CMK (cell line): ENCODE measurements around the gene KCTD21.
"Not testable (repeated sequence)": the region's sequence is repeated elsewhere in the genome, so short reads cannot be mapped to it uniquely, and the experiment has no call there.

Experiments used
- DNase-seq: peaks from one replicate; pipeline ENCODE4 v3.0.0-alpha.2; 2010; ENCODE audit warnings: low read depth

KCTD21 gene, protein sequence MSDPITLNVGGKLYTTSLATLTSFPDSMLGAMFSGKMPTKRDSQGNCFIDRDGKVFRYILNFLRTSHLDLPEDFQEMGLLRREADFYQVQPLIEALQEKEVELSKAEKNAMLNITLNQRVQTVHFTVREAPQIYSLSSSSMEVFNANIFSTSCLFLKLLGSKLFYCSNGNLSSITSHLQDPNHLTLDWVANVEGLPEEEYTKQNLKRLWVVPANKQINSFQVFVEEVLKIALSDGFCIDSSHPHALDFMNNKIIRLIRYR

DNA sequence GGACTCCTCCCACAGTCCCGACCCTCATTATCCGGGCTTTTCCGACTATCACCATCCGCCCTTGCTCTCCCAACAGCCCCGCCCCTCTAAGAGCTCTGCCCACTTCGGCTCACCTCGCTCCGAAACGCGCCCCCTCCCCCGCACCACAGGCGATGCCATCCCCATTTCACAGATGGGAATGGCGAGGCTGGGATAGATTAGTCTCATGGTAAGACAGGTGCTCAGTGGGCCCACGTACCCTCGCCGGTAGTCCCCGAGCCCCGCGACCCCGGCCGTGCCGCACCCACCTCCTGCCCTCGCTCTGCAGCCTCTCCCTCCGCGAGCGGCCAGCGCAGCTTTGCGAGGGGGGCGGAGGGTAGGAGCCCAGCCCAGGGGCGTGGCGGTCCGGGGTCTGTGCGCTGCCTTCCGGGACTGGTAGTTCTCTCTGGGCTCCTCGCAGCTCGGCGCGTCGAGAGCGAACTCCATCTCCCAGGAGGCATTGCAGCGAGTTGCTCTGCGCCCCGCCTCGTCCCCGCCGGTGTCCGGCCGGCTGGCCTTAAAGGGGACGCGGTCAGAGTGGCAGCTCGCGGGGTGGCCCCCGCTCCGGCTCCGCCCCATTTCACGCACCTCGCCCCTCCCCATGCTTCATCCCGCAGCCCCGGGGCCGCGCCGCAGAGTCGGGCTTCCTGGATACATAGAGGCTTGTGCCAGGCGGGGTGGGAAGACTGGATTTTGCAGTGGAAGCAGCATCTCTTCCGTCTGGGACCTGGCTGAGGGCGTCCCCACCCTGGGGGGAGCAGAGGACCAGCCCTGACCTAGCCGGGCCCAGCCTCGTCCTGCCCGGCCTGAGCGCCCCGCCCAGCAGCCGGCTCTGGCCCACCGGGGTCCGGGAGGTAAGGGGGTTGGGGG lies at the start of gene KCTD21, which contains the start of gene USP35:
Gene KCTD21, minus strand, starts transcription at position 341 of the 888 bp plus-strand sequence. CDS start 14,072 bp downstream, outside the sequence.
Gene USP35, plus strand, starts transcription at position 634 of the 888 bp plus-strand sequence. CDS start 7,327 bp downstream, outside the sequence.
- DNase-seq, result peak; percentile 96

DNA sequence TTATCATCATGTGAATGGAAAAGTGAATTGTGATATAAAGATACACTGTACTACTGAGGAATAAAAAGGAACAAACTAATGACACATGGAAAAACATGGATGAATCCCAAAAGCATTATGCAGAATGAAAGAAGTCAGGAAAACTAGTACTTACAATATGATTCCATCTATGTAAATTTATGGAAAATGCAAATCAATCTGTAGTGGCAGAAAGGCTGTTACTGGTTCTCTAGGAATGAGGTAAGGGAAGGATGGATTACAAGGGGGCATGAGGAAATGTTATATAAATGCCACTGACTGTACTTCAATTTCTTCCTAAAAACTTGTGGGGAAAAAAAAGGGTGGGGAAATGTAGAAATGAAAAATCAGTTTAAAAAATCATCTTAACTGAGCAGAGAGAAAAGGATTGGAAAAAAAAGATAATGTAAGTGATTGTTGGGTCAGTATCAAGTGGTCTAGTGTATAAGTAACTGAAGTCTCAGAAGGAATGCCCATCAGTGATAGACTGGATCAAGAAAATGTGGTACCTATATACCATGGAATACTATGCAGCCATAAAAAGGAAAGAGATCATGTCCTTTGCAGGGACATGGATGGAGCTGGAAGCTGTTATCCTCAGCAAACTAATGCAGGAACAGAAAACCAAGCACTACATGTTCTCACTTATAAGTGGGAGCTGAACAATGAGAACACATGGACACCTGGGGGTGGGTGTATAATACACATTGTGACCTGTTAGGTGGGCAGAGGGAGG lies 49.0 kb upstream of the KCTD21 start:
- no peak for DNase-seq

DNA sequence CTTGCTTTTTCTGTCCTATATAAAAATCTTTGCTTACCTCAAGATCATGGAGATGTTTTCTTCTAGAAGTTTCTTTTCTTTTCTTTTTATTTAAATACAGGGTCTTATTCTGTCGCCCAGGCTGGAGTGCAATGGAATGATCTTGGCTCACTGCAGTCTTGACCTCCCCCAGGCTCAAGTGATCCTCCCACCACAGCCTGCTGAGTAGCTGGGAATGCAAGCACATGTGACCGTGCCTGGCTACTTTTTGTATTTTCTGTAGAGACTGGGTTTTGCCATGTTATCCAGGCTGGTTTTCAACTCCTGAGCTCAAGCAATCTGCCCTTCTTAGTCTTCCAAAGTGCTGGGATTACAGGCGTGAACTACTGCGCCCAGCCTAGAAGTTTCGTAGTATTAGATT lies 45.6 kb upstream of the KCTD21 start:
- DNase-seq, result no peak

DNA sequence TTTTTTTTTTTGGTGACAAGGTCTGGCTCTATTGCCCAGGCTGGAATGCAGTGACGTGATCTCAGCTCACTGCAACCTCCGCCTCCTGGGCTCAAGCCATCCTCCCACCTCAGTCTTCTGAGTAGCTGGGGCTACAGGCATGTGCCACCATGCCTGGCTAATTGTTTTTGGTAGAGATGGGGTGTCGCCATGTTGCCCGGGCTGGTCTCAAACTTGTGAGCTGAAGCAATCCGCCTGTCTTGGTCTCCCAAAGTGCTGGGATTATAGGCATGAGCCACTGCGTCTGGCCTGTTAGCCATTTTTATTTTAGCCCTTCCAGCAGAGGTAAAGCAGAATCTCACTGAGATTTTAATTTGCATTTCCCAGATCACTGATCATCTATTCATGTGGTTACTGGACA lies 44.6 kb upstream of the KCTD21 start:
- not testable (repeated sequence) for DNase-seq

DNA sequence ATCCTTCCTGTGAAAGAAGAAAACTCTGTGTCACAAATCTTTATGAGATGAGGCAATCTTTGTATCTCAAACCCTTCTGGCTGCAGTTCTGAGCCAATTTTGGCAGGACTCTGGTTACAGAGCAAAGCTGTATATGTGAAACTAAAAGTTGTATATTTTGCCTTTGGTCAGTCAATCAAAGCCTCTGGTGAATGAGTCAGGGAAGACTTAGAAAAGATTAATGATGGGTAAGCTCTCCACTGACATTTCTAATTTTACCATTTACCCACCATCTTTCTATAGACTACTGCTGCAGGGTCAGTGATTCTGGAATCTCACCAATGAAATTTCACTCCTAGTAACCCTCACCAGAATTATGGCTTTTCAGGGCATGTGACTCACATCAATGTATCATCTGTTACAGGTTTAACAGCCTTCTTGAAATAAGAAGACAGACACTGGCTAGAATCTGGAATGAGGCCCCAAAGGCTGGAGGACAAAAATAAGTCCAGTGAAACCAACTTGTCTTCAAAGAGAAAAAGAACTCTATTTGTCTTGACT lies 43.6 kb upstream of the KCTD21 start:
- DNase-seq, result no peak

DNA sequence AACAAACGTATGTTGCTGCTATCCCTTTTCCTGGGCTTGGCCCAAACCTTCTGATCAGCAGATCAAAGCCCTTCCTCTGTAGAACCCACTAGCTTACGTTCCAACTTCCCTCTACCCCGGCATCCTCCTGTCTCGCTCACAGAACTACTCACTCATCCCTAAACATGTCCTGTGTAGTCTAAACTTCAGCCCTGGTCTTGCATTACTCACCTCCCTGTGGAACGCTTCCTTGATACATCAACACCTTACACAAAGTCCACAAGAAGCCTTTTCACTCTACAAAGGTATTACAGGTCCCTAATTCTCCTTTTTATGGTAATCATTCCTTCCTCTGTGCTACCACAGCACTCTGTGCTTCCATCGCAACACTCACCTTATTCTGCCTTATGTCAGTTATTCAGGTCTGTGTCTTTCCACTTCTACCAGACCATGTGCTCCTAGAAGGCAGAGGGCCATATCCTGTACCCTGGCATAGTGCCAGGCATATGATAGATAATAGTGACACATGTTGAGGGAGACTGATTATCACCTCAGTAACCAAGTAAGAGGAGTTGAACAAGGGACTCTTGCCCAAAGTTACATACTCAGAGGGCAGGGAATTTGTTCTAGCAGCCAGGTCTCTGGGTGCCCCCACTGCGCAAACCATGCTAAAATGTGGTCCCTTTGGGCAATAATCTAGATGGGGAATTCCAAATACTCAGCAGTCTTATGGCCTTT lies 41.9 kb upstream of the KCTD21 start:
- no peak for DNase-seq

DNA sequence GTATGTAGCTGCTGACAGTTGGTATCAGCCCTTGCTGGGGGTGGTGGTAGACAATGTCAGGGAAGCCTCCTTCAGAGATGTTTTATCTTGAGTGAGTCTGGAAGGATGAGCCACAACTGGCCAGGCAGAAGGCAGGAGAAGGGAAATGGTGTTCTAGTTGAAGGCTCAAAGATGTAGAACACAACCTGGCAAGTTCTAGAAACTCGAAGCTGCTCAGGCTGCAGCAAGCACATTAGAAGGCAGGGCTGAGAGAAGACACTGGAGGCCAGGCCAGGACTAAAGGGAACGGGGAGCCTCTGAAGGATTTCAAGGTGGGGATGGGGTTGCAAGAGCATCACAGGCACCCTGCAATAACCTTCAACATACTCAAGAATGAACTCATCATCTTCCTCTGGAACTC lies 40.7 kb upstream of the KCTD21 start:
- no peak for DNase-seq

DNA sequence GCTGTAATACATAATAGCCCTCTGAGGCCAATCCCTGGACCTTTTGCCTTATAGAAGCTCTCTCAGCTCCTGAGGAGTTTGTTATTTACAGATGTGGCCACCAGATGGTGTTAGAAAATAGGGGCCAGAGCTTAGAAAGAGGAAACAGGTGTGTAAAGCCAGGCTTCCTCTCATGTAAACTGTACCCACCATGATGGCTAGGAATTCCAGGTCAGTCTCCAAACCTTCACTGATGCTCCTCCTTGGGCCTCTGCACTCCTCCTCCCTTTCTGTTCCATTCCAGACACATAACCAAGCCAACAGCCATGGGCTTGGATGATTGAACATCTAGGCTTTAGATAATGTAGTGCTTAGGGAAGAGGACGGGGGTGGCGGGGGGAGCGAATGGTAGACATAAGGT lies 40.0 kb upstream of the KCTD21 start:
- DNase-seq, result peak; percentile 37

DNA sequence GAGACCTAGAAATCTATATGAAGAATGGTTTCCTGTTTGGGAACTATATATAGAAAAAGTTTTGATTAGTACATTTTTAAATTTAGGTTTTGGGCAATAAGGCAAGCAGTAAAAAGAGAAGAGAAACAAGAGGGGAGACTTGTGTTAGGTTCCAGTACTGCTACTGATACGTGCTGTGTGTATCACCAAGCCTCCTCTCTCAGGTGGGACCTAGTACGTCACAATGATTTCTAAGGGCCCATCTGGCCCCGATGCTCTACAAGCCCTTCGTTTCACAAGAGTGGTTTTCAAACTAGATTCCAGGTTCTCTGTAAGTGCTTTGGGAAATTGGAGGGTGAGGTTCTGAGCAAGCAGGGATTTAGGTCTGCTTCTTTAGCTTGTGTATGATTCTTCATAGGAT lies 39.5 kb upstream of the KCTD21 start:
- no peak for DNase-seq

DNA sequence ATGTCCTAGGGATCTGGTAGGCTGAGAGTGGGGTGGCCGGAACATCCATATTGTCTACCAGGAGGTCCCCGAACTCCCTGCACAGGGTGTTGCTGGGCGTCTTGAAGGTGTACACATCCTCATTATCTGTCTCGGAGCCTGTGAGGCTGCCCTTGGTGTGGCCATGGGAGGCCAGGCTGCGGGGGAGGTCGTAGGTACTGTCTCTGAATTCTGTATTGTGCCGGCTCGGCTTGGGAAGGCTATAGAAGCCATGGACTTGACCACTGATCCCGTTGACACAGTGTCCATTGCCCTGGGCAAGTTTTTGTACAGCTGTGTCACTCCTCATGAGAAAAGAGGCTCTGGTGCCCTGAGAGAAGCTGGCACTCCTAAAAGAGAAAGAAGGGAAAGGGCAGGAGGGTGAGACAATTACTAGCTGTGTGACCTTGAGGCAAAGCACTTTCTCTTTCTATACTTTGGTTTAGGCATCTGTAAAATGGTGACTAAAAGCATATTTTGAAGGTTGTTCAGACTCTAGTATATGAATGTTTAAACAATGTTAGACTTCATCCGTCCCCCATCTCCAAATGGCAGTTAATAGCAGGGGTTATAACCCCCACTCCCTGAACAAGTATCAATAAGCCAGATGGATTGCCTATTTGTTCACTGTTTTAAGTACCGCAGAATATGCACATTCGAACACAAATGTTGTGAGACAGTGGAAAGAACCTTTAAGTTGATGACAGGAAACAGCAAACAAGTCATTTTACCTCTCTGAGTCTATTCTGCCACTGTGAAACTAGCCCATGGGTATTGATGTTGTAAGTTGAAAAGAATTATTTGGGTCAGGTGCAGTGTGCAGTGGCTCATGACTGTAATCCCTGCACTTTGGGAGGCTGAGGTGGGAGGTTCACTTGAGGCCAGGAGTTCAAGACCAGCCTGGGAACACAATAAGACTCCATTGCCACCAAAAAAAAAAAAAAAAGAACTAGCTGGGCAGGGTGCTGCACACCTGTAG lies 38.6 kb upstream of the KCTD21 start:
- no peak for DNase-seq

DNA sequence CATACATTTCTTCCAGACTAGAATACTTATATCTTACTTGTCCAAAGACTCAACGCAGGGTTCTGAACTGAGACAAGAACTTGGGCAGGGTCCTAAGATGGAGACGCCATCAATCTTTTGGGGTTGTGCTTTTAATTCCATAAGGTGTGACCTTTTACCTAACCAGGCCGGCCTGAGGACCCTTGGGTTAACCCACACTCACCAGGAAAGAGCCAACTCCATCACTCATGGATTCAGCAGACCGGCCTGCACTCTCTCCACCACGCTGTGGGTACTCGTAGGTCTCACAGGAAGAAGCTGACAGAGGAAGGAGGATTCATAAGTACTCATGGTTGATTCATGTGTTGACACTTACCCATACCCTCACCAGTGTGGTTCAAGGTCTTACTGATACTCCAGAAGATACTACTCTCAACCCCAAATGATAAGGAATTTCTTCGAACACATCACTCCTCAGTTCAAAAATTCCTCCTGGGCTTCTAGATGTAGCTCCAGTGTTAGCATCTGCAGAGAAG lies 36.5 kb upstream of the KCTD21 start:
- DNase-seq, result no peak

DNA sequence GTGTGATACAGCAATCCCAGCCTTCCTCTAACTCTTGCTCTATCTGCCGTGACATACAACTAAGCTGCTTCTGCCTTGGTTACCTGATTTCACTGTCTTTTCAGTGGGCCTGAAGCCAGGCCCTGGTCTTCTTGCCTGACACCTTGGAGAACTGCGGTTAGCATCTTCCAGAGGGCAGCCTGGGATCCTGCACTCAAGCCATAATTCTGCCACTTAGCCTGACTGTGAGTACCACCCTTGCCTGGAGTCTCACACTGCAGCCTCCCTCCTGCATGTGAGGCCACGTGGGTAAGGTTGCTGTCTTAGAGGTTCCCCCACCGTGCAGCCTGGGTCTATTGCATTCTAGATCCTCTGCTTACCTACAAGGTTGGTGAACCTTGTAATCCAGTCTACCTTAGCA lies 36.1 kb upstream of the KCTD21 start:
- no peak for DNase-seq

DNA sequence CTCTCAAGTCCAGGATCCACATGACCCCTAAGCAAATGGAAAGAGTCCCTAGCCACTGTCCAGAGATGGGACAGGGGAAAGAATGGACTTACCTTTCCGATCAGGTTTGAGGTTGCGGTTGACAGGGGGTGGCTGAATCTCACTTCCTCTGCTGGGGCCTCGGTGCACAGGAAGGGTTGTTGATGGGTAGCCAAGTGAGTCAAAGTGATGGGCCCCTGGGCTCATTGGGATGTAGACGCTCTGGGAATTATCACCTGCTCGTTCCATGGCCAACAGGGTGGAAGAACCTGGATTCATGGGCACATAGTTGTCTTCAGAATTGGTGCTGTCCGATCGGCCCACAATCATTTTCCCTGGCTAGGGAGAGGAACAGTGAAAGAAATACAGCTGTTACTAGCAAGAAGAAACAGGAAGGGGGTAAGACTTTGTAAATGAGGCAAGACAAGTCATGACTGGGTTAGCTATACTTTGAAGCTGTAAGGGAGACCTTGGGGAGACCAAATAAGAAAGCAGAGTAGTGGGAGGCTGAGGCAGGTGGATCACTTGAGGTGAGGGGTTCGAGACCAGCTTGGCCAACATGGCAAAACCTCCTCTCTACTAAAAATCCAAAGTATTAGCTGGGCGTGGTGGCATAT lies 35.0 kb upstream of the KCTD21 start:
- DNase-seq, result no peak

DNA sequence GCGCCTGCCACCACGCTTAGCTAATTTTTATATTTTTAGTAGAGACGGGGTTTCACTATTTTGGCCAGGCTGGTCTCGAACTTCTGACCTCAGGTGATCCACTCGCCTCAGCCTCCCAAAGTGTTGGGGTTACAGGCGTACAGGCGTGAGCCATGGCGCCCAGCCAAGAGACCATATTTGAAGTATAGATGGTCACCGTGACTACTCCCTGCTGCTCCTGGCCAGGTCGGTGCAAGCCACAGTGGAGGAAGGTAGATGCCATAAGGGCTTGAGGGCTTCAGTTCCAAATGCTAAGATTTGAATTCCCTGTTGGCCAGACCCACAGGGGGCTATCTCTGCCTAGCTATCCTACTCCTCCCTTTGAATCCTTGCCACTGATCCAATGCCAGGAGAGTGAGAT lies 34.3 kb upstream of the KCTD21 start:
- DNase-seq, result not testable (repeated sequence)

DNA sequence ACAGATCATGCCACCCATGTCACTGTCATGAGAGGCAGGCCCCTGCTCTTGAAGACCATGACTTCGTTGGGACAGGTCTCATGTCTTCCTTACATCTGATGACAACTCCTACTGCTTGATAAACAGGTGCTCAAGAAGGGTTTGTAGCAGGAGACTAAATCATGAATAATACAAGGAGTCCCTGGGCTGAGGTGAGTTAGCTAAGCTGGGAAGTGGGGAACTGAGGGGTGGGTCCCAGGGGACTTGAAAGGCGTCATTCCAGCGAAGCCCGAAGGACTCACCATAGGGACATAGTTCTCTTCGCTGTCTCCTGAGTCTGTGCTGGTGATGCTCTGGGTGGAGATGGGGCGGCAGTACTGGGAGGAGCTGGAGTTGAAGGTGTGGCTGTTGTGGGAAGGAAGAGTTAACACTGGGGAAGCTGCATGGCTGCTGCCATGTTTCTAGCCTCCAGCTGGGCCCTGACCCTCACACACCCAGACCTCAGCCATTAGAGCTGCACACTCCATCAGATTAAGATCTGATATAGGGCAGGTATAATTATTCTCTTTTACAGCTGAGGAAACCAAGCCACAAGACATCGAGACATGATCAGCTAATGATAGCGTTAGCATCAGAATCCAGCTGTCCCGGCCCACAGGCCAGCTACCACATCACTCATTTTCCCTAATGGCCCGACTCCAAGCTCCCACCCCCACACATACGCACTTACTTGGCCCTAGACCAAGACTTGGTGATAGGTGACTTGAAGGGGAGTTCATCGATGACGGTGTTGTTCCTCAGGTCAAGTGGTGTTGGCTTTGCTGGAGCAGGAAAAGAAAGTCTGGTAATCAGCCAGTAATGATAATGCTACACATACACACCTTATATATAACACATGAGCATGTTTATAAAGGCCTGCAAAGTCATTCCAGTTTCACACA lies 33.2 kb upstream of the KCTD21 start:
- no peak for DNase-seq

DNA sequence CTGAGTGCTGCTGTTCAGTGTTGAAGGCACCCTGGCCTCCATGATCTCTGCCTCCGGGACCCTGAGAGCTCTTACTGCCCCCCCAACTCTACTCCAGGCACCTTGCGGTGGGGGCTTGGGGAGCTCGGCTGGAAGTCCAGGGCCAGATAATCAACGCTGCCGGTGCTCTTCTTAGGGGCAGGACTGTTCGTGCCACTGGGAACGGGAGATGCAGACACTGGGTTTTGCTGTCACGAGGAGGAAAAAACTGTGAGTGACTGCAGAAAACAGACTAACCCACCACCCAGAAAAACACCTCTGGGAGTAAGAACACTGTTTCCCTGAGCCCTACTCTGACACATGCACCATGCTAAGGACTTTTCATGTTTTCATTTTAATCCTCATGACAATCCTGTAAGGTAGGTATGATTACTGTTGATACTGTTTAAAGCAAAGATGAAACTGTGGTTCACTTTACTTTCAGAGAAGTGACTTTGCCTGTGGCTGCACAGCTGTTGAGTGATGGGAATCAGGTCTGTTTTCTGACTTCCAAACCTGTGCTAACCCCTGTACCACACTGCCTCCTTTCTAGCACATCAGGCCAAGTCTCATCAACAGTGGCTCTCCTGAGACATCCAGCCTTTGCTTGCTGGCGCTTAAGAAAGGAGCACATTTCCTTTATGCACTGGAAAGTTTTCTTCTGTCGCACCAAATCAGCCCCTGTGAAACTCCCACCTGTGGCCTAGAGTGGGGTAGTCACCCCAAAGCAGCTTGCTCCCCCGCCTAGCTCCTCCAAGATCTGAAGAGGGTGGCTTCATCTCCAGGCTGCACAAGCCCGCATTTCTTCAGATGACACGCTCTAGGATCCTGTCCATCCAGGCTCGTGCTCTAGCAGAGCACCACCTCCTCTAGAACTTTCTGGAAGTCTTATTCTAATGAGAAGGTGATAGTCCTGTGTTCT lies 32.1 kb upstream of the KCTD21 start:
- DNase-seq, result no peak

DNA sequence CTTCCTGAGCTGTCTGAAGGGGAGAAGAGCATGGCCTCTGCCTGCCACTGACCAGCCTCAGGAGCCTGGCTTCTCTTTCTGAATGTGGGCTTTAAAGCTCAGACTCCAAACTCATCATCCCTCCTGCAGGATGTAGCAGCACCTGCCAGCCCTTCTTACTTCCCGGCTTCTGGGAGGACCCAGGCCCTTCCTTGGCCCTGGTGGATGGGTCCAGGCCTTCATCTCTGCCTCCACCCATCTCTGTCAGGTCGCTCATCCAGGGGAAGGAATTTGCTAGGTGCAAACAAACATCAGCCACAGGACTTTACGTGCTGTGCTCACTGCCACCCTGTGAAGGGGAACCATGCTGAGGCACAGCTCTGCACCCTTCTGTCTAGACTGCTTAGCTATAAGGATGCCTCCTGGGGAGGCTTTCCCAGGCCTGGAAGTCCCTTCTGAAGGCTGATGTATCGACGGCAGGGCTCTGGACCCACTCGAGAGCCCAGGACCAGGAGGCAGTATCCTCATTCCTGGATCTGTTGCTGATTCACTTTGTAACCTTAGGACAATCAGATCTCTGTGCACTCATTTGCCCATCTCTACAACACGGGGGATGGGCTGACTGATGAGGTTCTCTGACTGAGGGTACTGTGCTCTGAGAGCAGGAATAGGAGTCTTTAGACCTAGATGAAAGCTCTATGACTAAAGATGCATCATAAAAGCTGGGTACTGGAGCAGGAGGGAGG lies 31.2 kb upstream of the KCTD21 start:
- no peak for DNase-seq
